ENCODE data around the gene PPT2. TPM values are rescaled to one million over a fixed set of nuclear protein-coding genes. Genes with fewer than 3 reads are reported as not detected.

The PPT2 gene
- polyA plus RNA-seq (2013, experiment 1 of 2): 32.3 TPM
- 31.7 TPM for polyA plus RNA-seq (2013, experiment 2 of 2)

- Histone ChIP-seq H2AK5ac (ENCODE audit: low read depth, low read length) (peak within 1 kb of the TSS; percentile 88), H3K23ac (ENCODE audit: low read depth, low read length, poor library complexity) (peak within 1 kb of the TSS; percentile 89), H2BK5ac (ENCODE audit: low read length) (peak within 1 kb of the TSS; percentile 90), H3K14ac (ENCODE audit: low read length) (peak within 1 kb of the TSS; percentile 86), H2AFZ (ENCODE audit: low read length) (peak within 1 kb of the TSS; percentile 76), H3K18ac (ENCODE audit: low read length) (peak within 1 kb of the TSS; percentile 94), H3K4me1 (ENCODE audit: control insufficient read depth in 2 of 2, insufficient read depth in 1 of 2, low read depth in 1 of 2, low read length in 2 of 2) (peaks cover 15 to 26% of the 10 kb centered on the region in 2 donors), H3K4ac (ENCODE audit: low read length) (peak within 1 kb of the TSS; percentile 26), H3K4me2 (ENCODE audit: insufficient read depth, low read length, poor library complexity, severe bottlenecking) (peak within 1 kb of the TSS; percentile 87), H3K27me3 (ENCODE audit: control insufficient read depth in 3 of 3, insufficient read depth in 3 of 3, low read depth in 1 of 3, low read length in 3 of 3) (peaks cover 0 to 30% (median 0%) of the 10 kb centered on the region in 3 experiments), H3K79me1 (ENCODE audit: low read depth, low read length) (peaks cover 19% of the 10 kb centered on the region), H4K91ac (ENCODE audit: low read depth, low read length, poor library complexity) (no peak within 1 kb of the TSS), H2BK15ac (ENCODE audit: low read length) (peak within 1 kb of the TSS; percentile 56), H2BK12ac (ENCODE audit: low read length) (no peak within 1 kb of the TSS), H2BK120ac (ENCODE audit: low read depth, low read length) (peak within 1 kb of the TSS; percentile 62), H3K36me3 (replicated peaks in 1 of 2; ENCODE audit: control insufficient read depth in 2 of 2, insufficient read depth in 2 of 2, low read length in 2 of 2) (peaks cover 25 to 38% of the 10 kb centered on the region in 2 donors), H3K9ac (ENCODE audit: low read depth, low read length, poor library complexity) (peak within 1 kb of the TSS; percentile 95), H3K4me3 (ENCODE audit: low read length in 2 of 2) (peak within 1 kb of the TSS; percentile 60 to 97), H3K27ac (replicated peaks; ENCODE audit: low read length) (peak within 1 kb of the TSS; percentile 89), H4K8ac (ENCODE audit: low read depth, low read length) (no peak within 1 kb of the TSS), H3K9me3 (replicated peaks in 1 of 2; ENCODE audit: control insufficient read depth in 2 of 2, insufficient read depth in 1 of 2, low read depth in 1 of 2, low read length in 2 of 2) (no peaks in the 10 kb centered on the region)
- WGBS, 2 donors (ENCODE audit: extremely low coverage in 2 of 2, insufficient read length in 2 of 2, insufficient replicate concordance in 1 of 2): no CpG with 5 or more reads among the region's 52 CpGs
- peak; percentile 88 for DNase-seq (ENCODE audit: low spot score)
Measured at GRCh38 chr6:32153564-32154513, at the start of gene PPT2. Gene PPT2 (plus strand): TSS chr6:32154141. CDS start chr6:32154595, 454 bp downstream.

GRCh38 chr6:32105433-32105832, 48.5 kb upstream of the PPT2 start:
- peaks cover 0 to 3% of the 10 kb centered on the region in 2 donors for H3K36me3 ChIP-seq (replicated peaks in 1 of 2; ENCODE audit: control insufficient read depth in 2 of 2, insufficient read depth in 2 of 2, low read length in 2 of 2)
- H4K8ac ChIP-seq (ENCODE audit: low read depth, low read length): no peak overlapping the region
- no peak overlapping the region for H3K14ac ChIP-seq (ENCODE audit: low read length)
- H3K18ac ChIP-seq (ENCODE audit: low read length): no peak overlapping the region
- H2BK120ac ChIP-seq (ENCODE audit: low read depth, low read length): no peak overlapping the region
- H2BK15ac ChIP-seq (ENCODE audit: low read length): no peak overlapping the region
- H2BK5ac ChIP-seq (ENCODE audit: low read length): no peak overlapping the region
- no peak overlapping the region for H4K91ac ChIP-seq (ENCODE audit: low read depth, low read length, poor library complexity)
- H3K4me3 ChIP-seq (ENCODE audit: low read length in 2 of 2): no peak overlapping the region
- no peak overlapping the region for H3K23ac ChIP-seq (ENCODE audit: low read depth, low read length, poor library complexity)
- peaks cover 0 to 16% (median 11%) of the 10 kb centered on the region in 3 experiments for H3K27me3 ChIP-seq (ENCODE audit: control insufficient read depth in 3 of 3, insufficient read depth in 3 of 3, low read depth in 1 of 3, low read length in 3 of 3)
- no peak overlapping the region for H3K4ac ChIP-seq (ENCODE audit: low read length)
- WGBS, 2 donors (ENCODE audit: extremely low coverage in 2 of 2, insufficient read length in 2 of 2, insufficient replicate concordance in 1 of 2): no CpG with 5 or more reads among the region's 4 CpGs
- peaks cover 8 to 18% of the 10 kb centered on the region in 2 donors for H3K4me1 ChIP-seq (ENCODE audit: control insufficient read depth in 2 of 2, insufficient read depth in 1 of 2, low read depth in 1 of 2, low read length in 2 of 2)
- no peak overlapping the region for H2AK5ac ChIP-seq (ENCODE audit: low read depth, low read length)
- no peak overlapping the region for H3K4me2 ChIP-seq (ENCODE audit: insufficient read depth, low read length, poor library complexity, severe bottlenecking)
- H3K9me3 ChIP-seq (replicated peaks in 1 of 2; ENCODE audit: control insufficient read depth in 2 of 2, insufficient read depth in 1 of 2, low read depth in 1 of 2, low read length in 2 of 2): no peaks in the 10 kb centered on the region
- H2AFZ ChIP-seq (ENCODE audit: low read length): no peak overlapping the region
- no peak overlapping the region for H3K27ac ChIP-seq (replicated peaks; ENCODE audit: low read length)
- no peak for DNase-seq (ENCODE audit: low spot score)
- no peak overlapping the region for H2BK12ac ChIP-seq (ENCODE audit: low read length)
- H3K9ac ChIP-seq (ENCODE audit: low read depth, low read length, poor library complexity): no peak overlapping the region
- H3K79me1 ChIP-seq (ENCODE audit: low read depth, low read length): no peaks in the 10 kb centered on the region

GRCh38 chr6:32107406-32107805, 46.5 kb upstream of the PPT2 start:
- no peak overlapping the region for H2AFZ ChIP-seq (ENCODE audit: low read length)
- H3K9me3 ChIP-seq (replicated peaks in 1 of 2; ENCODE audit: control insufficient read depth in 2 of 2, insufficient read depth in 1 of 2, low read depth in 1 of 2, low read length in 2 of 2): no peaks in the 10 kb centered on the region
- H3K4me2 ChIP-seq (ENCODE audit: insufficient read depth, low read length, poor library complexity, severe bottlenecking): no peak overlapping the region
- no peak overlapping the region for H2BK5ac ChIP-seq (ENCODE audit: low read length)
- H3K14ac ChIP-seq (ENCODE audit: low read length): no peak overlapping the region
- H3K27ac ChIP-seq (replicated peaks; ENCODE audit: low read length): no peak overlapping the region
- H3K9ac ChIP-seq (ENCODE audit: low read depth, low read length, poor library complexity): no peak overlapping the region
- no peak overlapping the region for H2BK12ac ChIP-seq (ENCODE audit: low read length)
- no peak overlapping the region for H2BK120ac ChIP-seq (ENCODE audit: low read depth, low read length)
- no peak overlapping the region for H4K8ac ChIP-seq (ENCODE audit: low read depth, low read length)
- H3K4me3 ChIP-seq (ENCODE audit: low read length in 2 of 2): peak overlapping the region in 1 of 2 donors; percentile 9
- H3K18ac ChIP-seq (ENCODE audit: low read length): no peak overlapping the region
- H2AK5ac ChIP-seq (ENCODE audit: low read depth, low read length): no peak overlapping the region
- DNase-seq (ENCODE audit: low spot score): no peak
- no peaks in the 10 kb centered on the region for H3K79me1 ChIP-seq (ENCODE audit: low read depth, low read length)
- peaks cover 0 to 3% of the 10 kb centered on the region in 2 donors for H3K36me3 ChIP-seq (replicated peaks in 1 of 2; ENCODE audit: control insufficient read depth in 2 of 2, insufficient read depth in 2 of 2, low read length in 2 of 2)
- no peak overlapping the region for H4K91ac ChIP-seq (ENCODE audit: low read depth, low read length, poor library complexity)
- H3K4me1 ChIP-seq (ENCODE audit: control insufficient read depth in 2 of 2, insufficient read depth in 1 of 2, low read depth in 1 of 2, low read length in 2 of 2): peaks cover 12 to 18% of the 10 kb centered on the region in 2 donors
- H3K23ac ChIP-seq (ENCODE audit: low read depth, low read length, poor library complexity): no peak overlapping the region
- H3K4ac ChIP-seq (ENCODE audit: low read length): no peak overlapping the region
- H3K27me3 ChIP-seq (ENCODE audit: control insufficient read depth in 3 of 3, insufficient read depth in 3 of 3, low read depth in 1 of 3, low read length in 3 of 3): peaks cover 0 to 16% (median 11%) of the 10 kb centered on the region in 3 experiments
- H2BK15ac ChIP-seq (ENCODE audit: low read length): no peak overlapping the region
- no CpG with 5 or more reads among the region's 1 CpG for WGBS, 2 donors (ENCODE audit: extremely low coverage in 2 of 2, insufficient read length in 2 of 2, insufficient replicate concordance in 1 of 2)

- H3K79me1 ChIP-seq (ENCODE audit: low read depth, low read length): no peaks in the 10 kb centered on the region
- WGBS, 2 donors (ENCODE audit: extremely low coverage in 2 of 2, insufficient read length in 2 of 2, insufficient replicate concordance in 1 of 2): no CpG with 5 or more reads among the region's 15 CpGs
- no peak overlapping the region for H2BK120ac ChIP-seq (ENCODE audit: low read depth, low read length)
- no peak overlapping the region for H3K4ac ChIP-seq (ENCODE audit: low read length)
- H2BK5ac ChIP-seq (ENCODE audit: low read length): no peak overlapping the region
- peaks cover 0 to 16% (median 11%) of the 10 kb centered on the region in 3 experiments for H3K27me3 ChIP-seq (ENCODE audit: control insufficient read depth in 3 of 3, insufficient read depth in 3 of 3, low read depth in 1 of 3, low read length in 3 of 3)
- H4K91ac ChIP-seq (ENCODE audit: low read depth, low read length, poor library complexity): peak overlapping the region; percentile 8
- no peak overlapping the region for H4K8ac ChIP-seq (ENCODE audit: low read depth, low read length)
- H3K9ac ChIP-seq (ENCODE audit: low read depth, low read length, poor library complexity): peak overlapping the region; percentile 9
- H2BK12ac ChIP-seq (ENCODE audit: low read length): no peak overlapping the region
- H2BK15ac ChIP-seq (ENCODE audit: low read length): peak overlapping the region; percentile 24
- peaks cover 0 to under 1% of the 10 kb centered on the region in 2 donors for H3K9me3 ChIP-seq (replicated peaks in 1 of 2; ENCODE audit: control insufficient read depth in 2 of 2, insufficient read depth in 1 of 2, low read depth in 1 of 2, low read length in 2 of 2)
- H3K27ac ChIP-seq (replicated peaks; ENCODE audit: low read length): no peak overlapping the region
- H3K4me1 ChIP-seq (ENCODE audit: control insufficient read depth in 2 of 2, insufficient read depth in 1 of 2, low read depth in 1 of 2, low read length in 2 of 2): peaks cover 15 to 20% of the 10 kb centered on the region in 2 donors
- peak overlapping the region; percentile 30 for H2AK5ac ChIP-seq (ENCODE audit: low read depth, low read length)
- no peak overlapping the region for H3K14ac ChIP-seq (ENCODE audit: low read length)
- DNase-seq (ENCODE audit: low spot score): no peak
- peak overlapping the region; percentile 15 for H2AFZ ChIP-seq (ENCODE audit: low read length)
- H3K36me3 ChIP-seq (replicated peaks in 1 of 2; ENCODE audit: control insufficient read depth in 2 of 2, insufficient read depth in 2 of 2, low read length in 2 of 2): peaks cover 0 to 4% of the 10 kb centered on the region in 2 donors
- H3K23ac ChIP-seq (ENCODE audit: low read depth, low read length, poor library complexity): no peak overlapping the region
- no peak overlapping the region for H3K4me3 ChIP-seq (ENCODE audit: low read length in 2 of 2)
- peak overlapping the region; percentile 25 for H3K18ac ChIP-seq (ENCODE audit: low read length)
- no peak overlapping the region for H3K4me2 ChIP-seq (ENCODE audit: insufficient read depth, low read length, poor library complexity, severe bottlenecking)
Measured at GRCh38 chr6:32108094-32108627, 45.8 kb upstream of the PPT2 start.
